ENCODE results near the gene TMEM164.

The TMEM164 gene

DNA sequence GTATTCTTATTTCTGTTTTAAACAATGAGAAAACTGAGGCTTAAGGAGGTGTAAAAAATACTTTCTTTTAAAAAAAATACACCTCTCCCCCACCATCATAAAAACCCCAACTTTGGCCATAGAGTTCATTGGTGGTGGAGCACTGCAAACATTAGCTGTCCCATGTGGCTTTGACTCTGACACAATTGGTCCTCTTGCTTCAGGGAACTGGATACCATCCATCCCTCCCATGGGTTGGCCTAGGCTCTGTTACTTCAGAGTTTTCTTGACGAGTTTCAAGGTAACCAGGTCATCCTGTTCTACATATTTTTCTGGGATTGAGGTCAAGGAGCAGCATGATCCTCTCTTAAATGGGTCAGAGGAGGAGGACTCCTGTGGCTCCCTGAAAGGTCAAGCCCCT lies 50.5 kb downstream of the TMEM164 start:
- Histone ChIP-seq H3K27ac (ENCODE audit: low read length) (no peak overlapping the region), H3K9me2 (replicated peaks; ENCODE audit: insufficient read depth, low read length) (no peaks in the 10 kb centered on the region), H3K9me3 (replicated peaks; ENCODE audit: insufficient read depth, low read length) (no peaks in the 10 kb centered on the region), H4K20me1 (ENCODE audit: insufficient read depth, low read length) (no peaks in the 10 kb centered on the region), H3F3A (ENCODE audit: insufficient read depth, low read length) (no peaks in the 10 kb centered on the region), H3K4me3 (ENCODE audit: low read length) (no peak overlapping the region), H3K4me2 (ENCODE audit: low read depth, low read length) (no peak overlapping the region), H3K79me2 (ENCODE audit: low read length) (peaks cover 27% of the 10 kb centered on the region), H3K9ac (ENCODE audit: low read length) (no peak overlapping the region), H3K36me3 (replicated peaks; ENCODE audit: insufficient read depth, low read length) (no peaks in the 10 kb centered on the region), H2AFZ (ENCODE audit: low read length) (no peak overlapping the region), H3K27me3 (replicated peaks; ENCODE audit: insufficient read depth, low read length) (no peaks in the 10 kb centered on the region), H3K4me1 (ENCODE audit: low read length) (peaks cover 5% of the 10 kb centered on the region)
- no peak for DNase-seq
- no peak for TF ChIP-seq EZH2phosphoT487 (IDR thresholded peaks at IDR 0.05; ENCODE audit: low read length)
- TF ChIP-seq, protein P1, sequence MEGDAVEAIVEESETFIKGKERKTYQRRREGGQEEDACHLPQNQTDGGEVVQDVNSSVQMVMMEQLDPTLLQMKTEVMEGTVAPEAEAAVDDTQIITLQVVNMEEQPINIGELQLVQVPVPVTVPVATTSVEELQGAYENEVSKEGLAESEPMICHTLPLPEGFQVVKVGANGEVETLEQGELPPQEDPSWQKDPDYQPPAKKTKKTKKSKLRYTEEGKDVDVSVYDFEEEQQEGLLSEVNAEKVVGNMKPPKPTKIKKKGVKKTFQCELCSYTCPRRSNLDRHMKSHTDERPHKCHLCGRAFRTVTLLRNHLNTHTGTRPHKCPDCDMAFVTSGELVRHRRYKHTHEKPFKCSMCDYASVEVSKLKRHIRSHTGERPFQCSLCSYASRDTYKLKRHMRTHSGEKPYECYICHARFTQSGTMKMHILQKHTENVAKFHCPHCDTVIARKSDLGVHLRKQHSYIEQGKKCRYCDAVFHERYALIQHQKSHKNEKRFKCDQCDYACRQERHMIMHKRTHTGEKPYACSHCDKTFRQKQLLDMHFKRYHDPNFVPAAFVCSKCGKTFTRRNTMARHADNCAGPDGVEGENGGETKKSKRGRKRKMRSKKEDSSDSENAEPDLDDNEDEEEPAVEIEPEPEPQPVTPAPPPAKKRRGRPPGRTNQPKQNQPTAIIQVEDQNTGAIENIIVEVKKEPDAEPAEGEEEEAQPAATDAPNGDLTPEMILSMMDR (IDR thresholded peaks at IDR 0.05; ENCODE audit: low read length): no peak
- TF ChIP-seq EZH2 (optimal IDR thresholded peaks at IDR 0.05; ENCODE audit: low read depth, low read length): no peak

GRCh38 chrX:110055616-110056015 lies 52.7 kb downstream of the TMEM164 start:
- Histone ChIP-seq H3K4me2 (ENCODE audit: low read depth, low read length) (no peak overlapping the region), H3K9me3 (replicated peaks; ENCODE audit: insufficient read depth, low read length) (no peaks in the 10 kb centered on the region), H3K36me3 (replicated peaks; ENCODE audit: insufficient read depth, low read length) (no peaks in the 10 kb centered on the region), H3K9ac (ENCODE audit: low read length) (no peak overlapping the region), H3K27me3 (replicated peaks; ENCODE audit: insufficient read depth, low read length) (no peaks in the 10 kb centered on the region), H3K79me2 (ENCODE audit: low read length) (peaks cover 42% of the 10 kb centered on the region), H3K4me3 (ENCODE audit: low read length) (no peak overlapping the region), H3K27ac (ENCODE audit: low read length) (no peak overlapping the region), H3K9me2 (replicated peaks; ENCODE audit: insufficient read depth, low read length) (no peaks in the 10 kb centered on the region), H2AFZ (ENCODE audit: low read length) (no peak overlapping the region), H3F3A (ENCODE audit: insufficient read depth, low read length) (no peaks in the 10 kb centered on the region), H4K20me1 (ENCODE audit: insufficient read depth, low read length) (no peaks in the 10 kb centered on the region), H3K4me1 (ENCODE audit: low read length) (peaks cover 6% of the 10 kb centered on the region)
- TF ChIP-seq, protein P1 (IDR thresholded peaks at IDR 0.05; ENCODE audit: low read length): no peak
- TF ChIP-seq EZH2 (optimal IDR thresholded peaks at IDR 0.05; ENCODE audit: low read depth, low read length) (no peak), EZH2phosphoT487 (IDR thresholded peaks at IDR 0.05; ENCODE audit: low read length) (no peak)
- DNase-seq: no peak

GRCh38 chrX:110056419-110056818 lies 53.5 kb downstream of the TMEM164 start:
- TF ChIP-seq, protein P1 (IDR thresholded peaks at IDR 0.05; ENCODE audit: low read length): no peak
- TF ChIP-seq EZH2phosphoT487 (IDR thresholded peaks at IDR 0.05; ENCODE audit: low read length) (no peak), EZH2 (optimal IDR thresholded peaks at IDR 0.05; ENCODE audit: low read depth, low read length) (no peak)
- Histone ChIP-seq H3K9me3 (replicated peaks; ENCODE audit: insufficient read depth, low read length) (no peaks in the 10 kb centered on the region), H3K9me2 (replicated peaks; ENCODE audit: insufficient read depth, low read length) (no peaks in the 10 kb centered on the region), H3K4me3 (ENCODE audit: low read length) (no peak overlapping the region), H3K9ac (ENCODE audit: low read length) (no peak overlapping the region), H3K79me2 (ENCODE audit: low read length) (peaks cover 48% of the 10 kb centered on the region), H4K20me1 (ENCODE audit: insufficient read depth, low read length) (no peaks in the 10 kb centered on the region), H3K27me3 (replicated peaks; ENCODE audit: insufficient read depth, low read length) (no peaks in the 10 kb centered on the region), H3K36me3 (replicated peaks; ENCODE audit: insufficient read depth, low read length) (no peaks in the 10 kb centered on the region), H3F3A (ENCODE audit: insufficient read depth, low read length) (no peaks in the 10 kb centered on the region), H3K4me1 (ENCODE audit: low read length) (peaks cover 10% of the 10 kb centered on the region), H3K27ac (ENCODE audit: low read length) (no peak overlapping the region), H3K4me2 (ENCODE audit: low read depth, low read length) (peak overlapping the region; percentile 6; the same call in 1 of the 2 replicates), H2AFZ (ENCODE audit: low read length) (no peak overlapping the region)
- no peak for DNase-seq

Measured in MM.1S (cell line).